Measurements from ENCODE around the gene LRRC4C. TPM values are rescaled to one million over a fixed set of nuclear protein-coding genes. Genes with fewer than 3 reads are reported as not detected.

Gene LRRC4C
- total RNA-seq, 4 donors from 2014 or later, result 0.38 to 3.5 (median 0.95) TPM; not detected in 1

DNA sequence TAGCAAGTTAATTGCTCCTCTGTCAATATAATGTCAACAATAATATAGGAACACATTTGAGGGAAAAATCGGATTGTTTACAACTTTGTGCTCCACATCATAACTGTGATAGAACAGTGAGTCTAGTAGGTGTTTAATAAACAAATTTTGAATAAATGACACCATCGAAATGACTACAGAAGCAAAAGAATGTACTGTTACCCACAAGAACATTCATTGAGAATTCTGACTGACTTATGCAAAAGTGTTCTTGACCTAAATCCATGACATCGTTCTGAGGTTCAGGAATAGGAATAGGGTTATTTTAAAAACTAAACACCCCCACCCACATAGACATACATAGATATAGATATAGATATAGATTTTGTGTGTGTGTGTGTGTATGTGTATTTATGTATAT is 8.4 kb downstream of the LRRC4C start:
- DNase-seq (ENCODE audit: low spot score) (no peak), ATAC-seq (ENCODE audit: low FRiP score) (no peak)
- TF ChIP-seq, protein P1, sequence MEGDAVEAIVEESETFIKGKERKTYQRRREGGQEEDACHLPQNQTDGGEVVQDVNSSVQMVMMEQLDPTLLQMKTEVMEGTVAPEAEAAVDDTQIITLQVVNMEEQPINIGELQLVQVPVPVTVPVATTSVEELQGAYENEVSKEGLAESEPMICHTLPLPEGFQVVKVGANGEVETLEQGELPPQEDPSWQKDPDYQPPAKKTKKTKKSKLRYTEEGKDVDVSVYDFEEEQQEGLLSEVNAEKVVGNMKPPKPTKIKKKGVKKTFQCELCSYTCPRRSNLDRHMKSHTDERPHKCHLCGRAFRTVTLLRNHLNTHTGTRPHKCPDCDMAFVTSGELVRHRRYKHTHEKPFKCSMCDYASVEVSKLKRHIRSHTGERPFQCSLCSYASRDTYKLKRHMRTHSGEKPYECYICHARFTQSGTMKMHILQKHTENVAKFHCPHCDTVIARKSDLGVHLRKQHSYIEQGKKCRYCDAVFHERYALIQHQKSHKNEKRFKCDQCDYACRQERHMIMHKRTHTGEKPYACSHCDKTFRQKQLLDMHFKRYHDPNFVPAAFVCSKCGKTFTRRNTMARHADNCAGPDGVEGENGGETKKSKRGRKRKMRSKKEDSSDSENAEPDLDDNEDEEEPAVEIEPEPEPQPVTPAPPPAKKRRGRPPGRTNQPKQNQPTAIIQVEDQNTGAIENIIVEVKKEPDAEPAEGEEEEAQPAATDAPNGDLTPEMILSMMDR (IDR thresholded peaks at IDR 0.05), result no peak

DNA sequence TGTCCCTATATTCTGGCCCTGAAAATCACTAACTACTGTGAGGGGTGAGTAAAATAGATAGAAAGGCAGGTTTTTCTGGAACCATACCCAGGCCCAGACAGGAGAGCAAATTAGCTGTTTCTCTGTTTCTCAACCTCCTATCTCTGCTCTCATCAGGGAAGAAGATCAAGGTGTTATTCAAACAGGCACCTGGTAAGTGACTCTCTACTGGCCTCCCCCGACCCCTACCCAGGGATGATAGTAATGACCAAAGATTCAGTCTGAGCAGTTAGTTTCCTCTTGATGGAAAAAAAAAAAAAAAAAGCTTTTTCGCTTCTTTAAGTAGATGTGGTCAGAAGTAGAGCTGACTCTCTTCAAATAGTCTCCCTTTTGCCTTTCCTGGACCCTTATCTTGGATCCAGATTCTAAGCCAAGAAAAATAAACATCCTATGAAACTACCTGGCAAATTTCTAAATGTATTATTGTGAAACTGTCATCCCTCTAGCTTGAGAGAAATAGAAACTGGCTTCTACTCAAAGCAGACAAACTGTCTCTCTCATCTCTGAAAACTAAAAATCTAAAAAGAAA is 9.9 kb downstream of the LRRC4C start:
- ATAC-seq (ENCODE audit: low FRiP score) (no peak), DNase-seq (ENCODE audit: low spot score) (no peak)
- TF ChIP-seq, protein P1 (IDR thresholded peaks at IDR 0.05), result no peak

DNA sequence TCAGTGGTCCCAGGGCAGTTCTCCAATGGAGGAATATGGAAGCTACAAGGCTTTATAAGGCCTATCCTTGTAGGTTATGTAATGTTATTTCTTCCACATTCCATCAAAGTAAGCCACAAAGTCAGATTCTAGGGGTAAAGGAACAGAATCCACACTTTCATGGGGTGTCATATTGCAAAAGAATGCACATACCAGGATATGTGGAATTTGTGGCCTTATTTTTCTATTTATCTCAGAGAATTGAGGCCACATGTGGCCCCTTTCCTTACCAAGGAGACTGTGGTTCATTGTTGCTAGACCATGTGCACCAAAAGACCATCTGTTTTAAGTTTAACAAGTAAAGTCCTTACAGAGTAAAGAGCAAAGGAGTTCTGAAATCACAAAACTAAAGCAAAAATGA is 12.9 kb downstream of the LRRC4C start:
- TF ChIP-seq, protein P1 (IDR thresholded peaks at IDR 0.05), result no peak
- no peak for DNase-seq (ENCODE audit: low spot score)

DNA sequence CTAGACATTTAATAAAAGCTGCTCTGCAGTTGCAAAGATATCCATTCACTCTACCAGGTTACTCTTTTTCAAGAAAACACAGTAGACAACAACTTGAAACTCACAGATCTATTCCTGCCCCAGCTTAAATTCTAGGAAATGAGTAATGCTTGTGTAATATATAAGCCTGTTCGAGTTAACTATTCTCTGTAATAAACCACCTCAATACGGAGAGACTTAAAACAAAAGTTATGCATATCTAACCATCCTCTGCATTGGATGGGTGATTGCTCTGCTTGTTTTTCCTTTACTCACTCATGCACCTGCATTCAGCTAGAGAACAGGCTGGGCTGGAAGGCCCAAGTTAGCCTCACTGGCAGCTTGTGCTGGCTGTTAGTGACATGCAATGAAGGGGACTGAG is 13.3 kb downstream of the LRRC4C start:
- ATAC-seq (ENCODE audit: low FRiP score), result no peak
- TF ChIP-seq, protein P1 (IDR thresholded peaks at IDR 0.05), result no peak
- DNase-seq (ENCODE audit: low spot score), result no peak

More for the DNA sequence above, 12.9 kb downstream of the LRRC4C start:
- ATAC-seq (ENCODE audit: low FRiP score), result no peak

DNA sequence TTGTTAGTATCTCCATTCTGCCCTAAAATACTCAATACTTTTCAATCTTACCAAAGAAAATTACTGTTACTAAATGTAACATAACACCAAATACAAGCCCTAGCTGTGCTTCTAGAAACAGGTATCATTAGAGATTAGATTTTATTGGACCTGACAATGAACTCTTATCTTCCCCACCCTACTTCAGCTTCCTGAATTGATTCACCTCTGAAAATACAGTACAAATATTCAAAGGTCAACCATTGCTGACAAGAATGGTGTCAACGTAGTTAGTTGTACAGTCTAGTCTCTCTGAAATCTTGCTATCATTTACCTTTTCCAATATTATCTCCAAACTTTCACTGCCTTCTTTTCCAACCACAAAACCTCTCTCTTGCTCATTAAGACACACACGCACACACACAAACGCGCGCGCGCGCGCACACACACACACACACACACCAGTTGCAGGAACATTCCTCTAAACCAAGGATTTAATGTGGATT is 22.4 kb downstream of the LRRC4C start:
- DNase-seq (ENCODE audit: low spot score), result no peak
- TF ChIP-seq, protein P1 (IDR thresholded peaks at IDR 0.05), result no peak
- no peak for ATAC-seq (ENCODE audit: low FRiP score)

DNA sequence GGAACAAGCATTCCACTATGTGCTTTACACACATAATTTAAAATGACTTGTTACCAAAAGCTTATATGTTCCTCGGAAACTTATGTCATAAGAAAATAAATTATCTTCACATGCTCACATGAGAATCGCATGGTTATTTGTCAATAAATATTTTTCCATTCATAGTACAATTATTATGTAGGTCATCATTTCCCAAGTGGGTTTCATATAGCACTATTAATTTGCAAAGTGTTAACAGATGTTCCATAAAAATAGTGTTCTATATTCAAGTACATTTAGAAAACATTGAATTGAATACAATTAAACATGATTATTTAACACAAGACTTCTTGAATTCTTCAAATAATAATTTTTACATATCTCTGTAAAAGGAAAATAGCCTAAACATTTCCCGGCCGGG is 23.9 kb downstream of the LRRC4C start:
- DNase-seq (ENCODE audit: low spot score) (no peak), ATAC-seq (ENCODE audit: low FRiP score) (no peak)
- TF ChIP-seq, protein P1 (IDR thresholded peaks at IDR 0.05), result no peak

DNA sequence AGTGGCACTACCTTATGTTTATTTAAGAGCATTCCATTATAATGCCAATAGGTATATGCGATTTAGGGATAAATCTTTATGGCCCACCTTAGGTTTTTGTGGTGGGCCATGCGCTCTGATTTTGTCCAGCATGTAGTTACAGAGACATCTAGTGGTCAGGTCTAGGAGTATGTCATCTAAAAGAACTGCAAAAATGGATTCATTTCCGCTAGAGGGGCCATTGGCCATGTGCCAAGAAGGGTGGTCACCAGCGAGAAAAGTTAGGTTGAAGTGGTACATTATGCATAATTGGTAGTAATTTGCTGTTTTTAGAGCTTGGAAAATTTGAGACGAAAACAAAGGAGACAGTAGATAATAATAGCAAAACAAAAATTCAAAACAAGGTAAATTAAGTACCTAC is 27.7 kb downstream of the LRRC4C start:
- DNase-seq (ENCODE audit: low spot score) (no peak), ATAC-seq (ENCODE audit: low FRiP score) (no peak)
- TF ChIP-seq, protein P1 (IDR thresholded peaks at IDR 0.05), result no peak

Measured in omental fat pad (tissue), 4 donors.